Activated effector memory CD4-positive, alpha-beta T cell treated with anti-CD3 and anti-CD28 coated beads, Interleukin-2, amount 50 U/mL, for 16 hours (primary cell): ENCODE results near the gene UGT1A7.
A peak's percentile ranks its signal among the peaks of the same experiment; 100 is the strongest.

Experiments
- DNase-seq: peaks from one replicate; pipeline ENCODE4 v3.0.0-alpha.2; 2020

The UGT1A7 gene

DNA sequence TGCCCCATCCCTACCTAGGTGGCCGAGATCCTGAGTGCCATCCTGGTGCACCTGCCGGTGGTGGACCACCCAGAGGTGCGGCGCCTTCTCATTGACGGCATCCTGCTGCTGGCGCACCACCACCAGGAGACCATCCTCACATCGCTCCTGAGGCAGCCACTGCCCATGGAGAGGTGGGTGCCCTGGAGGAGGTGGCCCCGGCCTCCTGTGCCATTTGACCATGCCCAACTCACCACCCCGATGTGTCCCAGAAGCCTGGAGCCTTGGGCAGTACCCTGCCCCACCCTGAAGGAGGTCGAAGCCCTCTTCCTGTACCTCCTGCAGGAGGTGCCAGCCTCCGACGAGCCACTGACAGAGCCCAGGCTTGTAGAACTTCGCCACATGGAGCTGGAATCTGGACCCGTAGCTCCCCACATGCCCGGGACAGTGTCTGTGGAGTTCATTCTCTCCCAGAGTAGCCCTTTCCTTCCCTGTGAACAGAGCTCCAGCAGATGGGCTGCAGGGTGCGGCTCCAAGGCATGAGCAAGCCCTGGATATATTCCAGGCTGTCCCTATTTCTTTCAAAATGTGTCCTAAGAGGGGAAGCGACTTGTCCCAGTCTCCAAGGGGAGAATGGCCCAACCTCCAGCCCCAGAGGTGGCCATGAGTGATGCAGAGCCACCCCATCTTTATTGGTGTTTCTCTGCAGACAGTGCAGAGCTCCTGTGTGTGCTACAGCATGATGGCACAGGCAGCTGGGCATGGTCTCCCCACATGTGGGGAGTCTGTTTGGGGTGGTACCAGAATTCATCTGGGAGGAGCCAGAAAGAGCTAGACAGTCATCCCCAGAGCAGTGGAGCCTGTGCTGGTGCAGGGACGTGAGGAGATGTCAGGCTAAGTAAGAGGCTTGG is 138.4 kb downstream of the UGT1A7 start:
- DNase-seq: peak; percentile 53

DNA sequence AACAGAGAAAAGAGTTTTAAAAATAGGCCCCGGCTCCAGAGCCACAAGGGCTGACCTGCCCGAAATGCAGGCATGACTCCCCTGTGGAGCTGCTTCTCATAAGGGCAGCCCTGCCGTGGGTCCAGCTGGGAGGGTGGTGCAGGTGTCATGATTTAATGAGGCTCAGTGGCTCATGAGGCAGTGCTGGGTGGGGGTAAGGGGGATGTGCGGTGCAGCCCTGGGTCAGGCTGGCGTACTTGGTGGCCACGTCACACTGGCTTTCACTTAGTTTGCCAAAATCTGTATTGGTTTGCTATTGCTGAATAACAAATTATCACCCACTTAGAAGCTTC is 139.0 kb downstream of the UGT1A7 start:
- peak; percentile 54 for DNase-seq

DNA sequence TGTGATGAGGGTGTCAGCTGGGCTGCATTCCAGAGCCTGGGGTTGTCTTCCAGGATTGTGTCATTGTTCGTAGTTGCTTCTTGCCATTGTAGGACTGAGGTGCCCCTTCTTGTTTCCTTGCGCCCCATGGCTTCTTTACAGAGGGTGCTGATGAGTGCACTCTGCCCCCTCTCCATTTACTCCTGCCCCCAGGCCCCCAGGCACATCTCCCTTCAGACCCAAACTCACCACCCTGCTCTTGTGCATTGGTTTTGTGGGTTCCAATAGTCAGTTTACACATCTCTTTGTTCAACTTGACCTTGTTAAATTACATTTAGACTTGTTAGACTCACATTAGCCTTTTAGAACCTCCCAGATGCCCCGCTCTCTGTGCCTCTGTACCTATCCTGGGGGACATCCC is 139.5 kb downstream of the UGT1A7 start:
- DNase-seq: peak; percentile 17

DNA sequence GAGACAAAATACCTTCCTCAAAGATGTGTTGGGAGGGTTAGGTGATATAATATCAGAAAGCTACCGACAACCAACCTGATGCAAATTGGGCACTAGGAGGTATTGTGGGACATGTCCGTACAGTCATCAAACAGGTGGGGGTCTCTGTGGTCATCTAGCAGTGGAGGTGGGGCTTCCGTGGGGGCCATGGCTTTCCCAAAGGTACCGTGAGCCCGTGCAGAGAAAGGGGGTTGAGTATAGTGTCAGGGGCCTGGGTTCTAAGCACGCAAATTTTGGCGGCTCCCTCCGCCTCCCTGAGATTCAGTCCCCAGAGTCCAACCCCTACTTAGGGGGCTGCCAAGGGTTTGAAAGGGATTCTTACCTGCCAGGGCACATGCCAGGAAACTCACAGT is 140.0 kb downstream of the UGT1A7 start:
- peak; percentile 22 for DNase-seq

DNA sequence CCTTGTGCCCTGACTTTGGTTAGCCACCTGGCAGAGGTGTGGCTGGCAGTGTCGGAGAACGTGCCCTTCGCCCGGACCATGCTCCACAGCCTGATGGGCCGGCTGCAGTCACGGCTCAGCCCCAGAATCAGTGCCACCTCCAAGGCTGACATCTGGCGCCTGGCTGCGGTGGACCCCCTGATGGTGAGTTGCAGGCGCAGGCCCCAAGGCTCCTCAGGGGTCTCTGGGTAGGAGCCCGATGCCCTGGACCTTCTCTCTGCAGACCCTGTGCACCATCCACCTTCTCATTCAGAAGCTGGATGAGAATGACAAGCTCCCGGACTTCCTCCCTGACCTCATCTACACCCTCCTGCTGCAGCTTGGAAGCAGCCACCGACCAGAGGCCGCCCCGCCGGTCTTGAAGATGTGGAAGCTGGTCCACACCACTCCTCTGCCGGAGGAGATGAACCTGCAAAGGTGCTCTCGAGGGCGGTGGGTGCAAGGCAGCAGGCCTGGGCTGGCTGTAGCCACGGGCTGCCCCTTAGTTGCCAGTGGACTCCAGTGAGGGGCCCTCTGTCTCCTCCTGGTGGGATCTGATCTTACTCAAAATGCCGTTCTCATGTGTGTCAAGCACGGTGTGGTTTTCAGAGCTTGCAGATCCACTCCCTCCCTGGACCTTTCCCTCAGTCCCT is 140.5 kb downstream of the UGT1A7 start:
- DNase-seq: peak; percentile 54
